Muscle layer of duodenum (tissue), 2 donors: ENCODE data around the gene ARHGAP32.

Experiments used
- H3K27ac ChIP-seq: one replicate; pipeline ENCODE4 v1.7.0; 2013; ENCODE audit warnings: mild to moderate bottlenecking, low read length
- H3K27me3 ChIP-seq: one replicate; pipeline ENCODE4 v1.7.0; 2013; ENCODE audit warnings: low read depth, mild to moderate bottlenecking, control low read depth, low read length
- H3K36me3 ChIP-seq, 2 donors: one replicate each; pipeline ENCODE4 v1.7.0; 2013; ENCODE audit warnings: low read length in 2 of 2, control low read depth in 1 of 2, mild to moderate bottlenecking in 1 of 2; ENCODE audit not compliant: insufficient read depth in 2 of 2, control insufficient read depth in 1 of 2
- H3K4me1 ChIP-seq, 2 donors: one replicate each; pipeline ENCODE4 v1.7.0; 2013; ENCODE audit warnings: low read length in 2 of 2, mild to moderate bottlenecking in 2 of 2, control low read depth in 1 of 2, moderate library complexity in 1 of 2; ENCODE audit not compliant: insufficient read depth in 2 of 2, control insufficient read depth in 1 of 2
- H3K4me3 ChIP-seq, 2 donors: one replicate each; pipeline ENCODE4 v1.7.0; 2013; ENCODE audit warnings: low read length in 2 of 2, low read depth in 1 of 2, mild to moderate bottlenecking in 1 of 2
- H3K9me3 ChIP-seq, 2 donors: one replicate each; pipeline ENCODE4 v1.7.0; 2013; ENCODE audit warnings: low read length in 2 of 2, control low read depth in 1 of 2, mild to moderate bottlenecking in 1 of 2; ENCODE audit not compliant: control insufficient read depth in 1 of 2
- donor health status: healthy.

Gene ARHGAP32

DNA sequence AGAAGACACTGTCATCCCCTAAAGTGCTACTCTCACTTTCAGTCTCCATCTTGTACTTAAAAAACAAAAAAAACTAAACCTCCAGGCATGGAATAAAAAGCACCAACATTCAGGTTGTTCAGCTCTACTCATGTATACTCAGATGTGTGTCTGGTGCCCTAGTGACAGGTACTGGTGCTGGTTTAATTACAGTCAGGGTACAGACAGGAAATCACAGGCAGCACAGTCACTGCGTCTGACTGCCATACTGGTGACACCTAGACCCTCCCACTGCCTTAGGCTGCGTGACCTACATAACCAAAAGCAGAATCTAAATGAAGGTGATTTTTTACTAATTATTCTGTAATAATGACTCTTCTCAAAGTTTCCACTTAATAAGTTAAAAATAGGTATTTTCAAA, at the start of gene ARHGAP32:
ARHGAP32 (minus strand) TSS at position 176 of the 400 bp plus-strand sequence; CDS start at position 49, 127 bp downstream.
- Histone ChIP-seq H3K36me3 (no peaks in the 10 kb centered on the region), H3K4me3 (no peak within 1 kb of the TSS), H3K27ac (no peak within 1 kb of the TSS), H3K9me3 (no peaks in the 10 kb centered on the region), H3K27me3 (no peaks in the 10 kb centered on the region), H3K4me1 (no peaks in the 10 kb centered on the region)

DNA sequence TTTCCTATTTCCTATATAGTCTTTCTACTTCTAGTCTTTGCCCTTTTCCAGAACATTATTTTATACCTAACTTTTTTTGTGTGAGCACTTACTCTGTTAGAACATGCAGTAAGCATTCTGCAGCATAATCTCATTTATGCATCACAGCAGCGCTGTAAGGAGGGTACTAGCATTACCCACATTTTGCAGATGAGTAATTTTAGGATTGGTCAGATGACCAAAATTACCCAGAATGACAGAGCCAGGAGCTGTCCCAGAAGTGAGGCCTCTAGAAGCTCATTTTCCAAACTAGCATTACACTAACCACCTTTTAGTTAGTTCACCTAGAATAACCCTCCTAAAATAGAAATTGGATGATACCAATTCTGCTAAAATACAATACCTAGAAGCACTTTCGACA, 47.1 kb upstream of the ARHGAP32 start:
- Histone ChIP-seq H3K27me3 (no peaks in the 10 kb centered on the region), H3K36me3 (peaks cover 0 to 11% of the 10 kb centered on the region in 2 donors), H3K27ac (no peak overlapping the region), H3K4me1 (no peaks in the 10 kb centered on the region), H3K9me3 (no peaks in the 10 kb centered on the region), H3K4me3 (no peak overlapping the region)

DNA sequence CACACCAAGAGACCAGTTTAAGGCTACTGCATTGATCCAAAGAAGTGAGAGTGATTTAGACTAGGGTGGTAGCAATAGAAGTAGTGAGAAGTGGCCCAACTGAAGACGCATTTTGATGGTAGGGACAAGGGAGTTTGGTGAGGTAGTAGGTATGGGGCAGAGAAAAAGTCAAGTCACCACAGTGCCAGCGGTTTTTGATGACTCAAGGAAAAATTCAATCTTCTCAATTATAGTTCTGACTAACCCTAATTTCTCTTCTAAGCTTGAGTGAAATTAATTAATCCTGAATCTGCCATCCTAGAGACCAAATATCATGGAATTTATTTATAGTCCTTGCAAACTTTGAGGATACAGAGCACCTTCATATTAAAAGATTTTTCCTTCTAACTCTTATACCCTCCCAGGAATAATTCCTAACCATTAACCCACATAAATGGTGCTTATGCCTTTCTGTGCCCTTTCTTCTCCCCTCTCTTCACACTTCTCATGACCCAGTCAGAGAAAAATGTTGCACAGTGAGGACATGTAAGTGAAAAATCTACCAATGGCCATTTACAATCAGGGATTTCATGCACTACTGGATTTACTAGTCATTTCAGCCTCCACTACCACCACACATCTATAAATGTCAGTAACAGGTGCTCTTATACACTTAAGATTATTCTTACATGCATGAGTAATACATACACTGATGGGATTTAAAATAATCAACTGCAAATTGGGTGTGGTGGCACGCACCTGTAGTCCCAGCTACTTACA, 45.9 kb upstream of the ARHGAP32 start:
- no peaks in the 10 kb centered on the region for H3K27me3 ChIP-seq
- H3K9me3 ChIP-seq: no peaks in the 10 kb centered on the region
- H3K4me3 ChIP-seq: no peak overlapping the region
- H3K4me1 ChIP-seq: no peaks in the 10 kb centered on the region
- H3K36me3 ChIP-seq: peaks cover 0 to 11% of the 10 kb centered on the region in 2 donors
- no peak overlapping the region for H3K27ac ChIP-seq

DNA sequence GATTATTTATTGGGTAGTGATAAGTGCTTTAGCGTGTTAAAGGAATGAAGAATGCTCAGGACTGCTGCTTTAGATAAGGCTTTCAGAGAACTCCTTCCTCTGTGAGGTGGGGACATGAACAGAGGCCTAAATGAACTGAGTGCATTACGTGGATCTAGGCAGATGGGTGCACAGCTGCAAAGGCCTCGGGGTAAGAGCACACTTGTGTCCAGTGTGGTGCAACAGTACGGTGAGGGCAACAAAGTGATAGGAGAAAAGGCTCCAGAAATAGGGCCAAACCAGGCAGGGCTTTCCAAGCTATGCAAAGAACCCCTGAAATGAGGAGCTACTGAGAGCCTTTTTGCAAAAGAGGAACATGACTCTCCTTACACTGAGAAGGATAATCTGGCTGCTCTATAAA, 45.3 kb upstream of the ARHGAP32 start:
- H3K36me3 ChIP-seq: peaks cover 0 to 11% of the 10 kb centered on the region in 2 donors
- no peaks in the 10 kb centered on the region for H3K27me3 ChIP-seq
- no peak overlapping the region for H3K4me3 ChIP-seq
- no peak overlapping the region for H3K27ac ChIP-seq
- H3K4me1 ChIP-seq: no peaks in the 10 kb centered on the region
- no peaks in the 10 kb centered on the region for H3K9me3 ChIP-seq

DNA sequence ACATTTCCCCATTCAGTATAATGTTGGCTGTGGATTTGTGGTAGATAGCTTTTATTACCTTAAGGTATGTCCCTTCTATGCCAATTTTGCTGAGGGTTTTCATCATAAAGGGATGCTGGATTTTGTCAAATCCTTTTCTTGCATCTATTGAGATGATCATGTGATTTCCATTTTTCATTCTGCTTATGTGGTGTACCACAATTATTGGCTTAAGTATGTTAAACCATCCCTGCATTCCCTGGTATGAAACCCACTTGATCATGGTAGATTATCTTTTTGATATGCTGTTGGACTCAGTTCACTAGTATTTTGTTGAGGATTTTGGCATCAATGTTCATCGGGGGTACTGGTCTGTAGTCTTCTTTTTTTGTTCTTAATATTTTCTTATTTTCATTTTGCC, 44.7 kb upstream of the ARHGAP32 start:
- no peak overlapping the region for H3K4me3 ChIP-seq
- peaks cover 0 to 11% of the 10 kb centered on the region in 2 donors for H3K36me3 ChIP-seq
- no peaks in the 10 kb centered on the region for H3K27me3 ChIP-seq
- H3K27ac ChIP-seq: no peak overlapping the region
- no peaks in the 10 kb centered on the region for H3K9me3 ChIP-seq
- no peaks in the 10 kb centered on the region for H3K4me1 ChIP-seq

DNA sequence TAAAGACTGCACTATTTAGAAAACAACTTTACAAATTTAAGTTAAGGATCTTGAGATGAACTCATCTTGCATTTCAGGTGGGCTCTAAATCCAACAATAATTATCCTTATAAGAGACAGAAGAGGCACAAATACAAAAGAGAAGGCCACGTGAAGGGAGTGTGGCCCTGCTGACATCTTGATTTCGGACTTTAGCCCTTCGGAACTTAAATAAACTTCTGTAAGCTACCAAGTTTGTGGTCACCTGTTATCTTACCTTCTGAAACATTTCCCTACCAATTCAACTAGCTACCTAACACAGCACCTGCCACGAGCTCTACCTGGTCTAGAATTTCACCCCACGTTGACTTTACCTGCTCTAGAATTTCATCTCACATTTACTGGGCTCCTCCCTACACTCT, 42.9 kb upstream of the ARHGAP32 start:
- no peak overlapping the region for H3K4me3 ChIP-seq
- no peak overlapping the region for H3K27ac ChIP-seq
- H3K36me3 ChIP-seq: peaks cover 0 to 11% of the 10 kb centered on the region in 2 donors
- no peaks in the 10 kb centered on the region for H3K27me3 ChIP-seq
- no peaks in the 10 kb centered on the region for H3K4me1 ChIP-seq
- H3K9me3 ChIP-seq: no peaks in the 10 kb centered on the region

DNA sequence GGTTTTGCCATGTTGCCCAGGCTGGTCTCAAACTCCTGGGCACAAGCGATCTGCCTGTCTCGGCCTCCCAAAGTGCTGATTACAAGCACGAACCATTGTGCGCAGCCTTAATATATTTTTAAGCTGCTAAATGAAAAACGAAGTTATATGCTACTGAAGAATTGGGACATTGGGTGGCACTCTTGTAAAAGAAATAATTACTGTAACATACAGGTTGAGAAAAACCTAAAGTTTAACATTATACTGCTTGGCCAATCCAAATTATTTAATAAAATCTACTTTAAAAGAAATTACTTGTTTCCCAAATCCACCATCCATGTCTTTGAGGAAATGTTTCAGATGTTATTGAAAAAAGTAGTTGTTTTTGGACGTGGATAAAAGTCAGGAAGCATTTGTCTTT, 37.9 kb upstream of the ARHGAP32 start:
- H3K4me3 ChIP-seq: no peak overlapping the region
- H3K27me3 ChIP-seq: no peaks in the 10 kb centered on the region
- H3K36me3 ChIP-seq: peaks cover 0 to 3% of the 10 kb centered on the region in 2 donors
- no peaks in the 10 kb centered on the region for H3K4me1 ChIP-seq
- H3K9me3 ChIP-seq: peaks cover 11 to 12% of the 10 kb centered on the region in 2 donors
- H3K27ac ChIP-seq: no peak overlapping the region

DNA sequence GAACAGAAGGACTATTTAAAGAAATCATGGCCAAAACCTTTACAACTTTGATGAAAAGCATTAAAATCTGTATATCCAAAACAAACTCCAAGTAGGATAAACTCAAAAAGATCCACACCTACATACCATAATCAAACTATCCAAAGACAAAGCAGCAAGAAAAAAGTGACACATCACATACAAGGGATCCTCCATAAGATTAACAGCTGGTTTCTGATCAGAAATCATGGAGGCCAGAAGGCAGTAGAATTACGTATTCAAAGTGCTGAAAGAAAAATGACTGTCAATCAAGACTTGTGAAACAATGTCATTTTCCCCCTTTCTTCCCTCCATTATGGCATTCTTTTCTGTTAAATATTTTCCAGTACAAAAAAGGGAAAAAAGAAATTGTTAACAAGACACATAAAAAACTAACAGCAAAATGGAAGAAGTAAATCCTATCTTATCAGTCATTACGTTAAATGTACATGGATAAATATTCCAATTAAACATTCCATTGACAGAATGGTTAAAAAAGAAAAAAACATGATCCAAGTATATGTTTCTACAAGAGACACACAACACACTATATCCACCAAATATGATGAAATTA, 34.2 kb upstream of the ARHGAP32 start:
- Histone ChIP-seq H3K4me1 (no peaks in the 10 kb centered on the region), H3K9me3 (peaks cover 11 to 12% of the 10 kb centered on the region in 2 donors), H3K36me3 (peaks cover 0 to 3% of the 10 kb centered on the region in 2 donors), H3K4me3 (no peak overlapping the region), H3K27me3 (no peaks in the 10 kb centered on the region), H3K27ac (no peak overlapping the region)

DNA sequence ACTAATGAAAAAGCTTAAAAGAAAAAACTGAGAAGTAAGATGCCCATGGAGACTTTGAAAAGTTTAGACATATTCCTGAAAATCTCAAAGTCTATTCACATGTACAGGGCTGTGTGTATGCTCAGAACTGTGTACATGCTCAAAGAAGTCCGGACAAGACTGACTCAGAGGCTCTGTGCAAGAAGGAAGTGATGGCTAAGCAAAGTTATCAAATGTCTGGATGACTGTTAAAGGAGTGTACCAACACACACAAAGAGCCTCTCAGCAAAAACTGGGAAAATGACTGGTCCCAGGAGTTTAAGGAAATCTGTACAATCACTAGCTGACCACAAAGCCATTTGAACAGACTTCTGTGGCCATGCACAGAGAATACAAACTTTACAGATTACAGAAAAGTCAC, 33.1 kb upstream of the ARHGAP32 start:
- H3K27me3 ChIP-seq: no peaks in the 10 kb centered on the region
- no peaks in the 10 kb centered on the region for H3K4me1 ChIP-seq
- H3K27ac ChIP-seq: no peak overlapping the region
- peaks cover 0 to 3% of the 10 kb centered on the region in 2 donors for H3K36me3 ChIP-seq
- H3K4me3 ChIP-seq: no peak overlapping the region
- H3K9me3 ChIP-seq: peaks cover 11 to 12% of the 10 kb centered on the region in 2 donors

DNA sequence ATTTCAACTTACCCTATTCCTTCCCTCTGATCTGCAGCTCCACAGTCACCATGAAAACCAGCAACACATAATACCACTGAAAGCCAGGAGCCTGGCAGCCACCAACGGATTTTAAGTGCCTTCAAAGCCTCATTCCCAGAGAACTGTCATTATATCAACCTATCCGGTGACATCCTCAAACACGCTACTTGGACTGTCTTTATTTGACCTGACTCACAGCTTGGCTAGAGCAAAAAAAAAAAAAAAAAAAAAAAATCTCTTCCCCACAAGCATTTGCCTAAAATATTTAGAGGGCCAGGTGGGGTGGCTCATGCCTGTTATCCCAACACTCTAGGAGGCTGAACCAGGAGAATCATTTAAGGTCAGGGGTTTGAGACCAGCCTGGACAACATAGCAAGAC, 32.4 kb upstream of the ARHGAP32 start:
- H3K4me3 ChIP-seq: no peak overlapping the region
- H3K27ac ChIP-seq: no peak overlapping the region
- H3K27me3 ChIP-seq: no peaks in the 10 kb centered on the region
- H3K4me1 ChIP-seq: no peaks in the 10 kb centered on the region
- H3K9me3 ChIP-seq: peaks cover 11 to 12% of the 10 kb centered on the region in 2 donors
- peaks cover 0 to 3% of the 10 kb centered on the region in 2 donors for H3K36me3 ChIP-seq

DNA sequence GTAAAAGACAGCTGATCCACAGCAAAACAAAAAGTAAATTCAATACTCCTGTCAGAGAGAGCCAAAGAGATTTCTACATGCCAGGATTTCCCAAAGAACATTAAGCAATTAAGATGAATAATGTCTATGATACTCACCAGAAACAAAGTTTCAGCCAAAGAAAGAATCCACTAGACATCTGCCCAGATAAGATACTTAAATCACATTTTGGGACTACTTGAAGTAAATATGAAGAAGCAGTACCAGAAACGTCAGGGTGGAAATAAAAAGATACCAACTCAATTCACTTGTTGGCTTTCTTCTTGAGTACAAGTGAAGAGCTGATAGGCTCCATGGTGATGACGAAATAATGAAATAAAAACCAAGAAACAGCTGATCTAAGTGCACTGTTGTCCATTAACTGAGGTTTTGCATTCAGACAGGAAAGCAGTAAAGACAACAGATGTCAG, 31.6 kb upstream of the ARHGAP32 start:
- Histone ChIP-seq H3K4me3 (no peak overlapping the region), H3K36me3 (peaks cover 0 to 3% of the 10 kb centered on the region in 2 donors), H3K9me3 (peaks cover 11 to 12% of the 10 kb centered on the region in 2 donors), H3K27me3 (no peaks in the 10 kb centered on the region), H3K27ac (no peak overlapping the region), H3K4me1 (no peaks in the 10 kb centered on the region)
